ENCODE measurements around the gene KCTD17. TPM values are rescaled to one million over a fixed set of nuclear protein-coding genes. Genes with fewer than 3 reads are reported as not detected.

KCTD17 gene
- total RNA-seq, 2 experiments from 2014 or later: 25.7 to 29.7 TPM

DNA sequence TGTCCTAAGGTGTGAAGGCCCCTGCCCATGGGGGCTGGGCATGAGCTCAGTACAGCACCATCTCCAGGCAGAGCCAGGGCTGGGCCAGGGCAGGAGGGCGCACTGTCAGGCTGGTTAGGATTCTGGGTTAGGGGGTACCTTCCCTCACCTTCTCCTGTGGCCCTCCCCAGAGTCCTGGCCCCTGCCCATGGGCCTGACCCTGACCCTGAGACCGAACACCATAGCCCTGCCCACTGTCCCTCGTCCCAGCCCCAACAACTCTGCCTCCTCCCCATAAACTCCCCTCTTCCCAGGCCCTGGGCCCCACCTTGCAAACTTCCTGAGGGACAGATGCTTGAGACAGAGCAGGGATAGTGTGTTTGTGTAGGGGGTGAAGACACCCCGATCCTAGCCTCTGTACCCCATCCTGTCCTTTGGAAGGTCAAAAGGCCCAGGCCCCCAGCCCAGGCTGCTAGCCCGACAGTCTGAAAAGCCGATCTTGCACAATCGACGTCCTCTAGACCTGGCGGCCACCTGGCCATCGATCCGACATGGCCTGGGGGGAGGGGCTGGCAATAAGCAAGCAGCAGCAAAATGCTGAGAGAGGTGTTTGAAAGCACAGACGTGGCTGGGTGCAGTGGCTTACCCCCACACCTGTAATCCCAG is 60.7 kb downstream of the KCTD17 start:
- Mint-ChIP-seq H3K27ac (no peak overlapping the region), H3K4me3 (no peak overlapping the region), H3K4me1 (peaks cover 23% of the 10 kb centered on the region), H3K27me3 (no peaks in the 10 kb centered on the region), H3K36me3 (ENCODE audit: low read depth) (peaks cover 4% of the 10 kb centered on the region), H3K9me3 (no peaks in the 10 kb centered on the region)
- CTCF ChIA-PET: no interaction called here
- DNase-seq: no peak
- POLR2A ChIA-PET: no interaction called here

Other genes starting within 250 kb of the KCTD17 start
- not detected for gene PVALB, start 234.7 kb upstream of the KCTD17 start, total RNA-seq
- 10 to 100 TPM; 22.7 to 23.3 TPM for gene NCF4, start 190.7 kb upstream of the KCTD17 start, total RNA-seq
- under 1 TPM; 0.58 to 0.67 TPM for gene CSF2RB, start 138.1 kb upstream of the KCTD17 start, total RNA-seq
- gene TST, start 32.3 kb upstream of the KCTD17 start, total RNA-seq: 1 to 10 TPM; 2.4 to 3.4 TPM
- 10 to 100 TPM; 15.6 to 18.8 TPM for gene MPST, start 32.0 kb upstream of the KCTD17 start, total RNA-seq
- under 1 TPM; 0.50 to 0.73 TPM for gene TMPRSS6, start 58.0 kb downstream of the KCTD17 start, total RNA-seq
- 100 to 1,000 TPM; 100 to 115 TPM for gene IL2RB, start 98.2 kb downstream of the KCTD17 start, total RNA-seq
- 1 to 10 TPM; 7.6 to 8.3 TPM for gene C1QTNF6, start 136.5 kb downstream of the KCTD17 start, total RNA-seq
- 10 to 100 TPM; 10.1 to 10.2 TPM for gene SSTR3, start 160.7 kb downstream of the KCTD17 start, total RNA-seq
- 1,000 to 10,000 TPM; 1,015 to 1,117 TPM for gene RAC2, start 192.5 kb downstream of the KCTD17 start, total RNA-seq
- gene CYTH4, start 230.8 kb downstream of the KCTD17 start, total RNA-seq: 100 to 1,000 TPM; 106 to 110 TPM

Data from activated CD4-positive, alpha-beta T cell treated with anti-CD3 and anti-CD28 coated beads, Interleukin-2, amount 10 ng/mL, durations not matched to agents 7 days and 5 days (primary cell).